Activated naive CD4-positive, alpha-beta T cell treated with anti-CD3 and anti-CD28 coated beads for 36 hours (primary cell): ENCODE data around the gene PNPLA3. TPM values are rescaled to one million over a fixed set of nuclear protein-coding genes. Genes with fewer than 3 reads are reported as not detected.
"Not testable (repeated sequence)": the region's sequence is repeated elsewhere in the genome, so short reads cannot be mapped to it uniquely, and the experiment has no call there.

Experiments
- CTCF ChIA-PET: fragments of 350-600 bp; sonication (Branson Sonifier 250); formaldehyde crosslinking; loops from one replicate; lab custom pipeline; 2021; ENCODE audit warnings: antibody characterized with exemption; lab: Charles Lee
- DNase-seq: peaks from one replicate; pipeline ENCODE4 v3.0.0-alpha.2; 2020
- H3K27ac Mint-ChIP-seq: one replicate; pipeline ENCODE4 v1.8.0; 2021; ENCODE audit warnings: mild to moderate bottlenecking, mixed read lengths
- H3K27me3 Mint-ChIP-seq: one replicate; pipeline ENCODE4 v1.8.0; 2021; ENCODE audit warnings: low read depth, mixed read lengths
- H3K36me3 Mint-ChIP-seq: one replicate; pipeline ENCODE4 v1.8.0; 2021; ENCODE audit warnings: low read depth, mixed read lengths
- H3K4me1 Mint-ChIP-seq: one replicate; pipeline ENCODE4 v1.8.0; 2021; ENCODE audit warnings: low read depth, mixed read lengths
- H3K4me3 Mint-ChIP-seq: one replicate; pipeline ENCODE4 v1.8.0; 2021; ENCODE audit warnings: mild to moderate bottlenecking, moderate library complexity, mixed read lengths
- H3K9me3 Mint-ChIP-seq: one replicate; pipeline ENCODE4 v1.8.0; 2021; ENCODE audit warnings: mixed read lengths
- intact Hi-C: fragments of 100-400 bp; cut with micrococcal nuclease; formaldehyde crosslinking; loops from one replicate; pipeline ENCODE4 v1.15.1; 2023
- total RNA-seq, 2 experiments: library from RNA; stranded (reverse); gene quantifications; one replicate each; pipeline ENCODE4 v1.2.3, GENCODE V29; 2021

The PNPLA3 gene
- total RNA-seq, 2 experiments from 2014 or later, result 0.29 to 0.77 TPM

DNA sequence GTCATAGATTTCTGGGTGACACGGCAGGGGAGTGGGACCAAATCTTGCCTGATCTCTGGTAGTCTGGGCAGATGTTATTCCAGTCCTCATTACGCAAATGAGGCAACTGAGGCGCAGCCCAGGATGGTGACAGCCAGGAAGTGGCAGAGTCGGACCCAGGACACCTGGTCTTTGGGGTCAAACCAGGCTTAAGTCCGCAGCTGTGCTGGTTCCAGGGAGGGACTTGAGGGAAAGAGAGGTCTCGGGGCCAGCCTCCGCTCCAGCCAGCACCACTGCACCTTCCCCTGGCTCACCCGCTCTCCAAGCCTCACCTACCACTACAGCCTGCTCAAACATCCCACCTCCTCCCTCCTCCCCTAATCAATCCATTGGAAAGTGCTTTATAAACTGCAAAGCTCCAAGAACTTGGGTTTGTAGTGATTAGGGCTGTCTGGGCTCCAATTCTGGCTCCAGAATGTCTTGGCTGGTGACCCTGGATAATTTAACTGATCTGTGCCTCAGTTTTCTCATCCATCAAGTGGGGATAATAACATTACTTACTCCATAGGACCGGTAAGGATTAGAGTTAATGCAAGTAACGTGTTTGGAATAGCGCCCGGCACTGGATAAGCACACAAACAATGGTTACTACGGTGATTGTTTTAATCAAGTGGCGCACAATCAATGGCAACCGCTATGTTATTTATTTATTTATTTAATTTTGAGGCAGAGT lies 31.3 kb upstream of the PNPLA3 start:
- CTCF ChIA-PET, result no interaction called here
- intact Hi-C loops, result no loop called here
- H3K27me3 Mint-ChIP-seq, result peaks cover 30% of the 10 kb centered on the region
- no peaks in the 10 kb centered on the region for H3K36me3 Mint-ChIP-seq
- H3K4me1 Mint-ChIP-seq, result no peaks in the 10 kb centered on the region
- H3K27ac Mint-ChIP-seq, result no peak overlapping the region
- no peak overlapping the region for H3K4me3 Mint-ChIP-seq
- DNase-seq, result no peak
- H3K9me3 Mint-ChIP-seq, result no peaks in the 10 kb centered on the region

DNA sequence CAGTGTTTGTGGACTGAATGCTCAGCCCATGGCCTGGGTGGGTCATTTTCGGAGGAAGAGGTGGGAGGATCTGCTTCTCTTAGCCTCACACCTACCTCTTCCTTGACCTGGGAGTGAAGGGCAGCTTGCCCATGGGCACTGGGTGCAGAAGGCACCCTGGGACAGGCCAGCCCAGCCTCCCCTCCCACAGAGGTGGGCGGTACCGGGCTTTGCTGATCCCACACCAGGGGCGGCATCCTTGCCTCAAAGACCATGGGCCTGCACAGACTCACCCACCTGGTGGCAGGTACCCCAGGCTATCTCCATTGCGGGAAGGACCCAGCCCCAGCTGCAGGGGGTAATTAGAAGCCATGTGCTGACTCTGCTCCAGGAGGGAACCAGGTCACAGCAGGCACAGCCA lies 30.3 kb upstream of the PNPLA3 start:
- Mint-ChIP-seq H3K4me3 (no peak overlapping the region), H3K27ac (no peak overlapping the region), H3K4me1 (no peaks in the 10 kb centered on the region), H3K36me3 (no peaks in the 10 kb centered on the region), H3K9me3 (no peaks in the 10 kb centered on the region), H3K27me3 (peaks cover 27% of the 10 kb centered on the region)
- DNase-seq, result no peak
- intact Hi-C loops, result no loop called here
- CTCF ChIA-PET, result no interaction called here

DNA sequence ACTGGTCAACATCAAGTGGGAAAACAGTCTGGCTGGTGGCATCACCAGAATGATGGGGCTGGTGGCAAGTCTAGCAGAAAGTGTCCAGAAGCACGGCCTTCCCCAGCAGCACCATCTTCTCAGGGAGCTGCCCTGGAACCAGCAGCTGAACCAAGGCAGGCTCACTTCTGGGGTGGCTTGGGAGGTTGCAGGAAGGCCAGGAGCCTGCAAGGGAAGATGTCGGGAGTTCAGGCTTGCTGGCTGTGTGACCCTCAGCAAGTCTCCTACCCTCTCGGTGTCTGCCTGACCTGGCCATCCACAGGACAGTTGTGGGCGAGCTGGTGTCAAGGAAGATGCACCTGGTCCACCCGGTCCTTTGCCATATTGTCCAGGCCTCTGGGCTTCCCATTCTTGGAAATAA lies 29.5 kb upstream of the PNPLA3 start:
- intact Hi-C loops, result no loop called here
- no peaks in the 10 kb centered on the region for H3K9me3 Mint-ChIP-seq
- DNase-seq, result no peak
- H3K27me3 Mint-ChIP-seq, result peaks cover 22% of the 10 kb centered on the region
- no peak overlapping the region for H3K27ac Mint-ChIP-seq
- no peak overlapping the region for H3K4me3 Mint-ChIP-seq
- CTCF ChIA-PET, result no interaction called here
- H3K4me1 Mint-ChIP-seq, result no peaks in the 10 kb centered on the region
- H3K36me3 Mint-ChIP-seq, result no peaks in the 10 kb centered on the region

DNA sequence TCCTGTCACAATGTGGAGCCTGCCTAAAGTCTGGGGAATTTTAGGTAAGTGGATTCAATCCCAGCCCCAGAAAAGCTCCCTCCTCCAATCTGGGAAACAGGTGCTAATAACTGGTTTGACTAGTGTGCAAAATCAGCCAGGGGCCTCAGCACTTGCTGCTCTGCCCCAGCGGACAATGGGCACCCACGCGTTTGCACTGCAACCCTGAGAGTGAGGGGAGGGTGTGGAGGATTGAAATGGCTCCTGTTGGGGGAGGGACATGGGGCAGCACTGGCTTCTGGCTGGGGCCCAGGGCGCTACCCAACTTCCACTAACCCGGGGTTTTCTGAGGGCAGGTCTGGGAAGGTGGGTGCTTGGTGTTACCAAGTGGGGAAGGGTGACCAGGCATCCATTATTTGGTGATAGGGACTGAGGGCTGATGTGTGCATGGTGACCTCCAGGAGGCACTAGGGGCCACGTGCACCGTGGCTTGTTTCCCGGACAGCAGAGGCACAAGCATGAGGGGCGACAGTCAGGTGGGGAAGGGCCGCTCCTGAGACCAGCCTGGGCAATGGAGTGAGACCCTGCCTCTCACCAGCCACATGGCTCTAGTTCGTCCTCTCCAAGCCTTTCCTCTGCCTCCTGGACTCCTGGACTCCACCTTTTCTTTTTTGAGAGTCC lies 27.5 kb upstream of the PNPLA3 start:
- H3K36me3 Mint-ChIP-seq, result no peaks in the 10 kb centered on the region
- no peaks in the 10 kb centered on the region for H3K4me1 Mint-ChIP-seq
- H3K27me3 Mint-ChIP-seq, result peaks cover 12% of the 10 kb centered on the region
- H3K9me3 Mint-ChIP-seq, result no peaks in the 10 kb centered on the region
- CTCF ChIA-PET, result no interaction called here
- no peak overlapping the region for H3K27ac Mint-ChIP-seq
- intact Hi-C loops, result no loop called here
- no peak for DNase-seq
- no peak overlapping the region for H3K4me3 Mint-ChIP-seq

DNA sequence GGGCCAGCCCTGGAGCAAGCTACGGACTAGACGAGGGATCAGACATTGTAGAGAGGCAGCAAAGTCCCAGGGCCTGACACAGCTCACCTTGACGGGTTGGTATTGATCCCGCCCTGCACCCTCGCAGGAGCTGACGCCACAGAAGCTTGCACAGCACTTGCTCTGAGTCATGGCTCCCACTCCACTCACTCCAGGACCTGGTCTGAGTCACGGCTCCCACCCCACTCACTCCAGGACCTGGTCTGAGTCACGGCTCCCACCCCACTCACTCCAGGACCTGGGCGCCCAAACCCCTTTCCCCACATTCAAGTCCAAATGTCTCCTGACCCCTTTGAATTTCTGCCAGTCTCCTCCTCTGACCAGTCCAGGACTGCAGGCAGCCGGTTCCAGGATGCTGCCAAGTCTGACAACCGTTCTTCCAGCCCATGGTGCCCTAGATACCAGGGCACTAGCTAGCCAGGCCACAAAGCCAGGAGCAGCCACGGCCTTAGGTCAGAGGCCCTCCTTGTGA lies 25.8 kb upstream of the PNPLA3 start:
- CTCF ChIA-PET, result interaction anchor here (0.9 to 1.3 kb wide), 3 partner anchors 11 to 48 kb away, joined by 3 to 5 read pairs (median 4); no protein-coding TSS in a partner anchor
- no peak for DNase-seq
- H3K27me3 Mint-ChIP-seq, result peaks cover under 1% of the 10 kb centered on the region

DNA sequence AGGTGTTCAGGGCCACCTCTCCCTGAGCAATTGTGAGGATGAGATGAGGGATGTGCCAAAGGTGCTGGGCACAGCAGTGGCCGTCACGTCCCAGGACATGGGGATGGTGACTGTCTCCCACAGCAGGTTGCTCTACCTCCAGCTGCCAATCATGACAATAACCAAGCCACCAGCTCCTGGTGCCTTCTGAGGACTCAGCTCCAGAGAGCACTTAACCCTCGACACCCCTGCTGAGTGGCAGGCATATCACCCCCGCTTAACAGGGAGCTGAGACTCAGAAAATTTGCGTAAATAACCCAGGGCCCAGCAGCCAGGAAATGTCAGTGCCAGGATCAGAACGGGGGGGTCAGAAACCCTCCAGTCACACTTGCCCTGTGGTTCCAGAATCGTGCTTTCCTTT lies 23.4 kb upstream of the PNPLA3 start:
- Mint-ChIP-seq H3K27ac (no peak overlapping the region), H3K36me3 (no peaks in the 10 kb centered on the region), H3K4me1 (no peaks in the 10 kb centered on the region), H3K4me3 (no peak overlapping the region), H3K27me3 (peaks cover 4% of the 10 kb centered on the region), H3K9me3 (no peaks in the 10 kb centered on the region)
- intact Hi-C loops, result no loop called here
- CTCF ChIA-PET, result interaction anchor here (1.1 to 1.3 kb wide), 2 partner anchors 15 to 17 kb away, joined by 4 to 7 read pairs; no protein-coding TSS in a partner anchor
- DNase-seq, result no peak

More for the DNA sequence above, 25.8 kb upstream of the PNPLA3 start:
- Mint-ChIP-seq H3K4me3 (no peak overlapping the region), H3K27ac (no peak overlapping the region), H3K9me3 (no peaks in the 10 kb centered on the region), H3K36me3 (no peaks in the 10 kb centered on the region), H3K4me1 (no peaks in the 10 kb centered on the region)
- intact Hi-C loops, result no loop called here

DNA sequence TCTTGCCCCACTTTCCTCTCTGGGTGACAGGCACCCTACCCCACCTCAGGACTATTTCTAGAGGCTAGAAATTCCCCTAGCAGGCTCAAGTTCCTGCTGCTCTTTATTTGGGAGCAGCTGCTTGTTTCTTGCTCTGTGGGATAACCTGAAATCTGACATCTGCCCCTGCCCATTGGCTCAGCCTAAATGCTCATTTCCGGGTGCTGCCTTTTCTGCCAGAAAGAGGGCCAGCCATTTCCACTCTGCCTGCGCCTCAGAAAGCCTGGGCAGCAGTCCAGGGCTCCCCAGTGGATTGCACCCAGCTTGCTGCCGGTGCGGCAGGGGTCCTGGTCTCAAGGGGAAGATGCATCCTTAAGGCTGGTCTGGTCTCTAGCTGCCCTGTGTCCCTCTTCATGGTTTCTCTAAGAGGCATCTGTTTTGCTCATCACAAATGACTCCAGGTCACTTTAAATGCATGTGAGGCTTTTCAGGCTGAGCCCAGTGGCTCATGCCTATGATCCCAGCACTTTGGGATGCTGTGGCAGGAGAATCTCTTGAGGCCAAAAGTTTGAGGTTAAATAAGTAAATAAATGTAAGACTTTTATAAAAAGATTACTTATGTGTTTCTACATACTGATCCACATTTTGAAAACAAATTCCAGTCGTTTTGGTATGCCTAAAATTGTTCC lies 21.5 kb upstream of the PNPLA3 start:
- CTCF ChIA-PET, result interaction anchor here (2.1 kb wide), 1 partner anchor 17 kb away, joined by 7 read pairs; no protein-coding TSS in a partner anchor
- Mint-ChIP-seq H3K4me3 (no peak overlapping the region), H3K36me3 (no peaks in the 10 kb centered on the region), H3K4me1 (no peaks in the 10 kb centered on the region), H3K27ac (no peak overlapping the region), H3K9me3 (no peaks in the 10 kb centered on the region), H3K27me3 (peaks cover 4% of the 10 kb centered on the region)
- no peak for DNase-seq
- intact Hi-C loops, result no loop called here

DNA sequence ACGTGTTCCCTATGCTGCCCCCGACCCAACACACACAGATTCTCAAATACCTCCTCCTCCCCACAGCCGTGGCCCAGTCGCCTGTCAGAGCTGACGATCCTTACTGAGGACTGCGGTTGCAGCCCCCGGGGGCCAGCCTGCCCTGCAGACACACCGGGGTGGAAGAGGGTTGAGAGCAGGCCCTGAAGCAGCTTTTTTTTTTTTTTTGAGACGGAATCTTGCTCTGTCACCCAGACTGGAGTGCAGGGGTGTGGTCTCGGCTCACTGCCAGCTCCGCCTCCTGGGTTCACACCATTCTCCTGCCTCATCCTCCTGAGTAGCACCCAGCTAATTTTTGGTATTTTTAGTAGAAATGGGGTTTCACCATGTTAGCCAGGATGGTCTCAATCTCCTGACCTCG lies 20.6 kb upstream of the PNPLA3 start:
- intact Hi-C loops, H3K36me3 Mint-ChIP-seq, H3K4me1 Mint-ChIP-seq, DNase-seq, H3K4me3 Mint-ChIP-seq, H3K9me3 Mint-ChIP-seq, H3K27ac Mint-ChIP-seq, H3K27me3 Mint-ChIP-seq: not testable (repeated sequence)
- CTCF ChIA-PET, result interaction anchor here (0.6 to 2.1 kb wide), 4 partner anchors 18 to 478 kb away, joined by 3 to 7 read pairs (median 3); no protein-coding TSS in a partner anchor

DNA sequence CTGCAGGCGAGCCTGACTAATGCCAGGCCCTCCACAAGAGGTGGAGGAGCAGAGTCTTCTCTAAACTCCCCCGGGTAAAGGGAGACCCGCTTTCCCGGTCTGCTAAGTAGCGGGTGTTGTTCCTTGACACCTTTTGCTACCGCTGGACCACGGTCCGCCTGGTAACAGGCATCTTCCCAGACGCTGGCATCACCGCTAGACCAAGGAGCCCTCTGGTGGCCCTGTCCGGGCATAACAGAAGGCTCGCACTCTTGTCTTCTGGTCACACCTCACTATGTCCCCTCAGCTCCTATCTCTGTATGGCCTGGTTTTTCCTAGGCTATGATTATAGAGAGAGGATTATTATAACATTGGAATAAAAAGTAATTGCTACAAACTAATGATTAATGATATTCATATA lies 19.2 kb upstream of the PNPLA3 start:
- intact Hi-C loops, H3K27me3 Mint-ChIP-seq, H3K9me3 Mint-ChIP-seq, H3K4me3 Mint-ChIP-seq, H3K36me3 Mint-ChIP-seq, H3K4me1 Mint-ChIP-seq, H3K27ac Mint-ChIP-seq: not testable (repeated sequence)
- DNase-seq, result peak; percentile 63
- CTCF ChIA-PET, result interaction anchor here (1.1 kb wide), 1 partner anchor 137 kb away, joined by 3 read pairs; no protein-coding TSS in a partner anchor

DNA sequence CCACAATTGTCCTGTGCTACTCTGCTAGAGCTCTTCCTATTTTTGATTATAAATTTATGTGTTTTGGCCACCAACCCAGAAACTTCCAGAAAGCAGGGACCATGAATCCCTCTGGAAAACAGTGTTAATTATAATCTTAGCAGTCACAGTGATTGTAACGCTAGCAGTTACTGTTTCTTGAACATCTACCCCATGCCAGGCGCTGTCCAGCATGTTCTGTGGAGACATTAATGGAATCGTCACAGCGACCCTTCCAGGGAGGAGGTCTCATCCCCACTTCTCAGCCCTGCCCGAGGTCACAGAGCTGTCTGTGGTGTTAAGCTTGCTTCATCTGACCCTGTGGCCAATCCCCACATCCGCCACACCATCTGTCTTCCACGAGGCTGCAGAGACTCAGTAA lies 17.9 kb upstream of the PNPLA3 start:
- DNase-seq, result no peak
- Mint-ChIP-seq H3K27me3 (peaks cover 4% of the 10 kb centered on the region), H3K4me3 (no peak overlapping the region), H3K36me3 (no peaks in the 10 kb centered on the region), H3K9me3 (no peaks in the 10 kb centered on the region), H3K27ac (no peak overlapping the region), H3K4me1 (no peaks in the 10 kb centered on the region)
- CTCF ChIA-PET, result interaction anchor here (1.2 kb wide), 1 partner anchor 22 kb away, joined by 4 read pairs; no protein-coding TSS in a partner anchor
- intact Hi-C loops, result no loop called here

DNA sequence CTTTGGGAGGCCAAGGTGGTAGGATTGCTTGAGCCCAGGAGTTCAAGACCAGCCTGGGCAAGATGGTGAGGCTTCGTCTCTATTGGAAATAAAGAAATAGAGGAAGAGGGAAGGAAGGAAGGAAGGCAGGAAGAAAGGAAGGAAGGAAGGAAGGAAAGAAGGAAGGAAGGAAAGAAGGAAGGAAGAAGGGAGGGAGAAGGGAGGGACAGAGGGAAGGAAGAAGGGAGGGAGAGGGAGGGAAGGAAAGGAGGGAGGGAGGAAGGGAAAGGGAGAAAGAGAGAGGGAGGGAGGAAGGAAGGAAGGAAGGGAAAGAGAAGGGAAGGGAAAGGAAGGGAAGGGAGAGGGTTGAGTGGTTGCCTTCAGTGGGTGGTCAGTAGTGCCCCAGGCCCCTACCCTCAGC lies 13.9 kb upstream of the PNPLA3 start:
- DNase-seq, result no peak
- H3K4me1 Mint-ChIP-seq, result no peaks in the 10 kb centered on the region
- H3K36me3 Mint-ChIP-seq, result no peaks in the 10 kb centered on the region
- no peak overlapping the region for H3K4me3 Mint-ChIP-seq
- CTCF ChIA-PET, result no interaction called here
- H3K27me3 Mint-ChIP-seq, result peaks cover 4% of the 10 kb centered on the region
- H3K9me3 Mint-ChIP-seq, result no peaks in the 10 kb centered on the region
- H3K27ac Mint-ChIP-seq, result no peak overlapping the region
- intact Hi-C loops, result no loop called here

DNA sequence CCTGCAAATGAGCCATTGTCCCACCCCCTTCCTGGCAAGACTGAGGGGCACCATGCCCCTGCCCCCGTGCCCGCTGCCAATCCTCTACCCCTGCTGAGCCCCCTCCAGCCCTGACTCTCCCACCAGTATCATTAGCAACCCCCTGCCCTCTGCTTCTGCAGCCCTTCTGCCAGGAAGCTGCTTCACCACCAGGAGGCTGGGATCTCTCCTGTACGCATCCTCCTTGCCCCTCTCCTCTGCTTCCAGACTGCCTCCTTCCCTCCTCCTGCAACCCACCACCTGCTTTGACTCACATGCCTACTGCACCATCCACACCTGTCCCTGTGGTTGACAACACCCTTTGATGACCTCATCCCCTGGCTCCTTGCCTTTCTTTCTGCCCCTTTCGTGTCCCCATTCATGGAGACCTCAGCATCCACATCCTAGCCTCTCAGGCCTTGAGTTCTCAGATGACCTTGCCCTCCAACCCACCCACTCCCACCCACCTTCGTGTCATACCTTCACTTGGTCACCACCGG lies 13.4 kb upstream of the PNPLA3 start:
- Mint-ChIP-seq H3K27me3 (peaks cover 4% of the 10 kb centered on the region), H3K36me3 (no peaks in the 10 kb centered on the region), H3K4me1 (no peaks in the 10 kb centered on the region), H3K9me3 (no peaks in the 10 kb centered on the region), H3K4me3 (no peak overlapping the region), H3K27ac (no peak overlapping the region)
- CTCF ChIA-PET, result no interaction called here
- DNase-seq, result no peak
- intact Hi-C loops, result no loop called here
